Measurements from ENCODE around the gene SPRN.

- TF ChIP-seq CTCF (IDR thresholded peaks at IDR 0.05) (no peak), POLR2A (IDR thresholded peaks at IDR 0.05) (no peak)
Measured at GRCh38 chr10:133467286-133467911, 43.0 kb upstream of the SPRN start.

All from lower leg skin (tissue), 3 donors.